Activated naive CD8-positive, alpha-beta T cell (primary cell): ENCODE data around the gene IVNS1ABP.

Source experiments
- H3K27ac Mint-ChIP-seq: one replicate; pipeline ENCODE4 v1.8.0; 2021; ENCODE audit warnings: mixed read lengths
- H3K27me3 Mint-ChIP-seq: one replicate; pipeline ENCODE4 v1.8.0; 2021; ENCODE audit warnings: mixed read lengths
- H3K36me3 Mint-ChIP-seq: one replicate; pipeline ENCODE4 v1.8.0; 2021; ENCODE audit warnings: mixed read lengths
- H3K4me1 Mint-ChIP-seq: one replicate; pipeline ENCODE4 v1.8.0; 2021; ENCODE audit warnings: low read depth, mixed read lengths
- H3K4me3 Mint-ChIP-seq: one replicate; pipeline ENCODE4 v1.8.0; 2021; ENCODE audit warnings: mild to moderate bottlenecking, mixed read lengths
- H3K9me3 Mint-ChIP-seq: one replicate; pipeline ENCODE4 v1.8.0; 2021; ENCODE audit warnings: low read depth, mixed read lengths

Gene IVNS1ABP

DNA sequence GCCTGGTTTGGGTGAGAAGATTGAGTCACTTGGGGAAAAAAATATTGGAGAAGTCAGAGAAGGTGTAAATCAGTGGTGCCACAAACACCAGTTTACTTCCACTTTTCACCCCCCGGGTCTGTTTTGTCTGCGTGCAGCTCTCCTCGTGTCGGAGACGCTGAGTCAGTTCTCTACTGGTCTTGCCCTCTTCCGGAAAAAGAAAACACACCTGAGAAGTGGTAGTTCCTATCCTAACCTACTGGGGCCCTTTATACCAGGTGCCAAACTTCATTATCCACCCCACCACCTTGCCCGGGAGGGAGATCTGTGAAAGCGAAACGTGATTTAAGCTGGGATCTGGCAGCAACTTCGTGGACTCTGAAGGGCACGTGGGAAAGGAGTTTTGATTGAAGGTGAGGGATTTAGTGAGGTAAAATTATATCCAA, 855 bp upstream of the IVNS1ABP start:
- peaks cover 7% of the 10 kb centered on the region for H3K36me3 Mint-ChIP-seq
- no peaks in the 10 kb centered on the region for H3K27me3 Mint-ChIP-seq
- peak overlapping the region; percentile 99 for H3K4me3 Mint-ChIP-seq
- peak overlapping the region; percentile 97 for H3K27ac Mint-ChIP-seq
- peaks cover 41% of the 10 kb centered on the region for H3K4me1 Mint-ChIP-seq
- H3K9me3 Mint-ChIP-seq, result no peaks in the 10 kb centered on the region

DNA sequence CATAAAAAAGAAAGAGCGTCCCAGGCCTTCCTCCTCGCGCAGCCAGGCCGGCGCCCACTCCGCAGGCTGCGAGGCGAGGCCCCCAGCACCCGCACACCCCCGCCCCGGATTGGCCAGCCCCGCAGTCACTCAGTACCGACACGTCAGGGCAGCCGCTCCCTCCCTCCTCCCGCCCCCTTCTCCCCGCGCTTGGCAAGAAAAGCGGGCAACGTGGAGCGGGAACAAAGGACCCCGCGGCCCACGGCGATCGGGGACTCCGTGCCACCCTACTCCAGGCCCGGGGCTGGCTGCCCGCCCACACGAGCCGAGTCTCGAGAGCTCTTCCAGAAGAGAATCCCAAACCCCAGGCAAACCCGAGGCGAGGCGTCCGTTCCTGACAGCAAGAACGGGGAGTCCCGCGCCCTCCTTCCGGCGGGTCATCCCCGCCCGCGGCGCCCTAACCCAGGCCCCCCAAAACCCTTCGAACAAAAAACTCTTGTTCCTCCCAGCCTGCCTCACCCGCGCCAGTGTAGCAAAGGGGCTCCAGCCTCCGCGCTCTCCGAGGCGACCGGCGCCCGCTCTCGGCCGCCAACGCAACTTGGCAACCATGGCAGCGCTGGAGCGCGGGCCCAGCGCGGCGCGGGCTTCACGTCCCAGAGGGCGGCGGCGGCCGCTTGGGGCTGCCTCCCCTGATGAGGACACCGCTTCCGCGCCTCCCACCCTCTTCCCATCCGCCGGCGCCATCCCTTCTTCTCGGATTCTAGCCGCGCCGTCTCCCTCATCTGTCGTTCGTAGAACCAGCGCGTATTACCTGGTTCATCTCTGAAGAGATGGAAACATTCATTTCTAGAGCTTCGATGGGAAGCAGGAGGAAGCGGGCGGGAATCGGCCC, 645 bp downstream of the IVNS1ABP start:
- H3K27me3 Mint-ChIP-seq, result no peaks in the 10 kb centered on the region
- peak overlapping the region; percentile 97 for H3K27ac Mint-ChIP-seq
- H3K9me3 Mint-ChIP-seq, result no peaks in the 10 kb centered on the region
- H3K4me3 Mint-ChIP-seq, result peak overlapping the region; percentile 99
- H3K4me1 Mint-ChIP-seq, result peaks cover 55% of the 10 kb centered on the region
- H3K36me3 Mint-ChIP-seq, result peaks cover 9% of the 10 kb centered on the region

DNA sequence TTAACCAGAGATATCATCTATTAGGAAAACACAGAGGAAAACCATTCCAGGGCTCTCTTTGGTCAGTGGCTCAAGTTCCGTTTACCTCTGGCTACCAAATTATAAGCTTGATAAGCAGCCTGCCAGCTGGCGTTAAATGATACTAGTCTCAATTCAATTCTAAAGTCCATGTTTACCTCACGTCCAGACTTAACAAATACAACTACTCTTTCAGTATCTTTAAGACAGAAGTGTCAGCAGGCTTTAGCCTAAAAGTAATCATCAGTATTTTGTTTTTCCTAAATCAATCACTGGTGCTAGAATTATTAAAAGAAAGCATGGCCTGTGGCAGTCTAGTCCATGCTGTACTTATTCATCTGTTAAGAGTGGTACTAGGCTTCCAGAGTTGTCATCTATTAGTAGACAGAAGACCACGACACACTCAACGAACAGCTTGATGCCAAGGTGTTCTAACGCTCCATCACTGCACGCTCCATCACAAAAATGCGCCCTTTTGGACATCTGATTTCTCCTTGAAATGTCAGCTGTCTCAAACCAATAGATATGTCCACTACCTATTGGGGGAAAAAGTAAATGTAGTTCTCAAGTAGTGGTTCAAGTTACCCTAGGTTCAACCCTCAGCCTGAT, 1.5 kb downstream of the IVNS1ABP start:
- Mint-ChIP-seq H3K27ac (peak overlapping the region; percentile 97), H3K27me3 (no peaks in the 10 kb centered on the region), H3K9me3 (no peaks in the 10 kb centered on the region), H3K4me1 (peaks cover 61% of the 10 kb centered on the region), H3K4me3 (peak overlapping the region; percentile 99), H3K36me3 (peaks cover 9% of the 10 kb centered on the region)

DNA sequence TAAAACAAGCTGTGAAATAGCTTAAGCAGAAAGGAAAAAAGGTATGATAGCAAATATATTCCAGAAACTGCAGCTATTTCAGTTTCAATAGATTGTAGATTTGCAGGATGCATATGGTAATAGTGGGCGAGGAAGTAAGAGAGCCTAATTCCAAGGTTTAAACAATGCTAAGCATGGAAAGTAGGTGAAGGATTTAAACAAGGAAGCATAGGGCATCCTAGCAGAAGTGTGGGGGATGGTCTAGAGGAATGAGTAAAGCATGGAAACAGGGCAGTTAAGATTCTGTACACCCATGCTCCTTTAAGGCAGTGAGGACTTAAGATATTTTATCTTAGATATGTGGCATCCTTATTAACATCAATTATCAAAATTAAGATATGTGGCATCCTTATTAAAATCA, 2.6 kb downstream of the IVNS1ABP start:
- peaks cover 9% of the 10 kb centered on the region for H3K36me3 Mint-ChIP-seq
- H3K27ac Mint-ChIP-seq, result peak overlapping the region; percentile 76
- H3K4me1 Mint-ChIP-seq, result peaks cover 61% of the 10 kb centered on the region
- H3K27me3 Mint-ChIP-seq, result no peaks in the 10 kb centered on the region
- no peaks in the 10 kb centered on the region for H3K9me3 Mint-ChIP-seq
- peak overlapping the region; percentile 99 for H3K4me3 Mint-ChIP-seq

DNA sequence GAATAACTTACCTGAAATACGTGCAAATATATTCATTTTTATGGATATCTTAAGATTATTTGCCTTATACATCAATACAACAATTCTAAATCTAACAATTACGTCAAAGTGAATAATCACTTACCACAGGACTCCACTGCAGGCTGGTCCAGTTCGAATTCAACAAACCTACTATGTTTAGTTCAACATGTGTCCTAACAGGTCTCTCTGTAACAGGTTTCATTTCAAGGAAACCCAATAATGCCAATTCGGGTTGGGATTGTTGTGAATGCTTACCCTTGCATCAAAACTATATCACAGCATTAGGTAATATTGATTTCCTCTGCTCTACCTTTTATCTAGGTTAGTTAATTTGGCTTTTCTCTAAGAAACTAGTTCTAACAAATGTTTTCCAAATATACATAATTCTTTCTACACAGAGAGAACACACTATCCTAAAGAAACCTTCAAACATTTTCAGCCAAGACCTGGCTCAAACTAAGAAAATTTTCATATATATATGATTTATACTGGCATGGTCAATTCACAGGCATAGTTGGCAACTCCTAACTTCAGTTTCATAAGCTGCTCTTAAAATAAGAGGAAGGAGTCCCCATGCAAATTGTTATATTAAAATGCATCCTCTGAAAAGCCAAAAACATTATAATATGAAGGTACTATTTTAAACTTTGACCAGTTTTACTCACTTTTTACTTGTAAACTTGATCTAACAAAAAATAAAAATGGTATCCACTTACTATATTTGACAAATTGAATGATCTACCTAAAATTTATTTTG, 4.5 kb downstream of the IVNS1ABP start:
- H3K27ac Mint-ChIP-seq, result no peak overlapping the region
- H3K4me3 Mint-ChIP-seq, result peak overlapping the region; percentile 99
- peaks cover 50% of the 10 kb centered on the region for H3K4me1 Mint-ChIP-seq
- peaks cover 9% of the 10 kb centered on the region for H3K36me3 Mint-ChIP-seq
- no peaks in the 10 kb centered on the region for H3K9me3 Mint-ChIP-seq
- no peaks in the 10 kb centered on the region for H3K27me3 Mint-ChIP-seq

DNA sequence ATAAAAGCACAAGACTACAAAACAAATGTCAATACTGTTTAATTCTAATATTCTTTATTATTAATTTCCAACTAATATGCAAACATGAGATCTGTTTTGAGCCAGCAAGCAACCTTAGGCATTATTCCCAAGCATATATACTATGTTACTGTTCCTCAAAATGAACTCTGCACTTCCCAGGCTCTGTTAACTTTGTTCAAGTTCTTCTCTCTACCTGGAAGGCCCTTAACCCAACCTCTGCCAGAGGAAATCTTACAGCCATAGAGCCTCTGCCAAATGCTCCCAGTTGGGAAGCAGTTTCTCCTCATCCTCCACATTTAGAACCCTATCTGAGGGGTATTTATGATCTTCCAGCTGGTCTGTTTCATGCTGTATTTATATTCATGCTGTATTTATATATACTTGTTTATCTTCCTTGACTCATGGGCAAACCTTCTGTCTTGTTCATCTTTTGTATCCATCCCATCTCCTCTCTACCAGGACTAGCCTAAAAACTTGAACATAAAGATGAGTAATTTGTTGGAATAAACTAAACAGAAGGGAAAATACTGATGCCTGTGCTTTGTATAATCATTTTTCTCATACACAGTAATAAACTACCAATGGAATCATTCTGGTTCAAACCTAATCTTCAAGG, 5.3 kb downstream of the IVNS1ABP start:
- Mint-ChIP-seq H3K4me3 (peak overlapping the region; percentile 99), H3K27ac (no peak overlapping the region), H3K36me3 (peaks cover 12% of the 10 kb centered on the region), H3K27me3 (no peaks in the 10 kb centered on the region), H3K9me3 (no peaks in the 10 kb centered on the region), H3K4me1 (peaks cover 48% of the 10 kb centered on the region)

DNA sequence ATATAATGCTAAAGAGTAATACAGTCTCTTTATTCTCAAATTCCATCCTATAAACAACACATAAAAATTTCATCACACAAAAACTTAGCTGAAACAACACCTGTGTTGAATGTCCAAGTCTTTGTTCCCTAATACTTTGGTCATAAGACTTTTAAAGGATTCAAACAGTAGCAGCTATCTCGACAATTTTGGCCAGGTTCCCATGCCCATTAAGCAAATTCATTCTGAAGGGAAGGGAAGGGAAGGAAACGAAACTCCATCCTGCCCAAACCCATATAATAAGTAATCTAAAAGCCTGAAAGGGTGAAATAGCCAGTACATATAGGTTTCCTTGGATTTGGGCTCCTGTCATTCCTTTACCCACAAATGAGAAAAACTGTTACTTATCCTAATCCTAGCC, 7.5 kb downstream of the IVNS1ABP start:
- peaks cover 16% of the 10 kb centered on the region for H3K36me3 Mint-ChIP-seq
- H3K27me3 Mint-ChIP-seq, result no peaks in the 10 kb centered on the region
- no peak overlapping the region for H3K27ac Mint-ChIP-seq
- H3K4me1 Mint-ChIP-seq, result peaks cover 36% of the 10 kb centered on the region
- H3K9me3 Mint-ChIP-seq, result no peaks in the 10 kb centered on the region
- H3K4me3 Mint-ChIP-seq, result no peak overlapping the region

DNA sequence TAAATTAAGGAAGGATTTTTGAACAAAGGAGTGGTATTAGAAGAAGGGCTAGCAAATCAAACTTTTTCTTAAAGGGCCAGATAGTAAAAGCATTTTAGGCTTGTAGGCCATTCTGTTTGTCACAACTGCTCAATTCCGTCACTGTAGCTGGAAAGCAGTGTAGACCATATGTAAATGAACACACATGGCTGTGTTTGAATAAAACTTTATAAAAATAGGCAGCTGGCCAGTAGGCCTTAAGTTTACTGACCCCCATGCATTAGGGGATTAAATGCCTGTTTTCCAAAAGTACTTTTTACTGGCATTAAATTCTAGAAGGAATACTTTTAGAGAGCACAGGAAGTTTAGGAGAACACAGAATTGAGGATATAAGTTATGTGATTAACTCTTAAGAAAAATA, 8.9 kb downstream of the IVNS1ABP start:
- Mint-ChIP-seq H3K27me3 (no peaks in the 10 kb centered on the region), H3K9me3 (no peaks in the 10 kb centered on the region), H3K27ac (no peak overlapping the region), H3K4me1 (peaks cover 24% of the 10 kb centered on the region), H3K36me3 (peaks cover 15% of the 10 kb centered on the region), H3K4me3 (no peak overlapping the region)

DNA sequence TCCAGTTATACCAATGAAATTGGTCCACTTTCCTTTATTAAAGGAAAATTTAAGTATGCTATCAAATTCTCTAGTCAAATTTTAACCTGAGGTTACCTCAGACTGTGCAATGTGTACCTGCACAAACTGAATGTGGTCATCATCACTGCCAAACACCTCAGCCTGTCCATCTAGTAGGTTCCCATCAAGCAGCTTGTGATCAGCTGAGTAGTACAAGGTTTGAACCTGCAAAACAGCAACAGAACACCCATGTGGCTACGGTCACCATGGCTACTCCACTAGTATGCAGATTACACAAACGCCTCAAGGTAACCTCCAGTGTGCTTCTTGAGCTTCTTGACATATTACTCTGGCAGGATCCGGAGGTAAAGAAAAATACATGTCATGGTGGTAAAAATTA, 11.6 kb downstream of the IVNS1ABP start:
- Mint-ChIP-seq H3K27me3 (no peaks in the 10 kb centered on the region), H3K4me1 (peaks cover 4% of the 10 kb centered on the region), H3K27ac (no peak overlapping the region), H3K36me3 (peaks cover 15% of the 10 kb centered on the region), H3K4me3 (no peak overlapping the region), H3K9me3 (no peaks in the 10 kb centered on the region)

DNA sequence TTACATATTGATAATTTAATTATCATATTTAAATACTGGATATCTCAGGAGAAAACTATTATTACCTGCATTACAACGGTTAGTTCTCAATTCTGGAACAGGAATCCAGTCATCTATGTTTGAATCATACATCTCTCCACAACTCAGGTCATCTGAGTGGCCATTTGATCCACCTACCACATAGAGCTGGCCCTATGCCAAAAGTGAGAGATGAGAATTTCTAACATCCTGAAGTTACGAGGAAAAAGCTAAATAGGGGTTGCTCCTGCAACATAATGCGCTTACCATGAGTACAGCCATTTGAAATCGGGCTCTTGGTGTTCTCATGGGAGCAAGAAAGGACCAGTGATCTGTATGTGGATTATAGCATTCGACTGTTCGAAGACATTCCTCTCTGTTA, 16.9 kb downstream of the IVNS1ABP start:
- Mint-ChIP-seq H3K4me1 (peaks cover 4% of the 10 kb centered on the region), H3K27ac (no peak overlapping the region), H3K9me3 (no peaks in the 10 kb centered on the region), H3K36me3 (peaks cover 15% of the 10 kb centered on the region), H3K27me3 (no peaks in the 10 kb centered on the region), H3K4me3 (no peak overlapping the region)

DNA sequence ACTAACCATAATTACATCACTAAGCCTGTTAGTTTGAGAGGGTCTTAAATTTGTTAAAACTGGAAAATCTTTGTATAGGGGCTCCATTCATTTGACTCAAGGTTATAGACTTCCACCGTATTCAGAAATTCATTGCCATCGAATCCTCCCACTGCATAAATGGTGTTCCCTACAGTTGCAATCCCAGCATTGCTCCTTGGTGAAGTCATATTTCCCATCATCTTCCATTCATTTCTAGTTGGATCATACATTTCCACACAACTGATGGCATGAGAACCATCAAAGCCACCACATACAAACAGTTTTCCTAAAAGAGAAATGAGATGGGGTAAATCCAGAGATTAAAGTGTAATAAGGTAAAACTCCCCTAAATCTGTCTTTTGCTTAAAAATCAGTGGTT, 19.1 kb downstream of the IVNS1ABP start:
- H3K27me3 Mint-ChIP-seq, result no peaks in the 10 kb centered on the region
- peaks cover 13% of the 10 kb centered on the region for H3K36me3 Mint-ChIP-seq
- no peaks in the 10 kb centered on the region for H3K9me3 Mint-ChIP-seq
- no peak overlapping the region for H3K27ac Mint-ChIP-seq
- H3K4me3 Mint-ChIP-seq, result no peak overlapping the region
- peaks cover 9% of the 10 kb centered on the region for H3K4me1 Mint-ChIP-seq

DNA sequence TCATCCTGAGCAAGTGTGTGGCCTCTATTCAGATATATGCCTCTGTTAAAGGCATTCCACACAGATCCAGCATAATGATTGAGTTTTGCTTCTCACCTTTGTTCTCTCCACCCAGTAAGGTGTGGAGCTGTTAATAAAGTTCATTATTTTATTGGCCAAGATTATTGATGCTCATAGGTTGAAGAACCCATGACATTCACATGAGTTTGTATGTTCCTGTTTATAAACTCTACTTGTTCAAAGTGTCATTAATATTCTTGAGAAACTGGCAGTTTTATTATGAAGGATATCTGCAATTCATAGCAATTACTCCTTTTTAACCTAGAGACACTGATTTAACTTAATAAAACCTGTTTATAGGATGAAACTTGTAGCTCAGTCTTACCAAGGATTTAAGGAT, 22.0 kb downstream of the IVNS1ABP start:
- no peaks in the 10 kb centered on the region for H3K9me3 Mint-ChIP-seq
- peaks cover 17% of the 10 kb centered on the region for H3K4me1 Mint-ChIP-seq
- H3K27me3 Mint-ChIP-seq, result no peaks in the 10 kb centered on the region
- H3K27ac Mint-ChIP-seq, result no peak overlapping the region
- no peak overlapping the region for H3K4me3 Mint-ChIP-seq
- H3K36me3 Mint-ChIP-seq, result peaks cover 10% of the 10 kb centered on the region

DNA sequence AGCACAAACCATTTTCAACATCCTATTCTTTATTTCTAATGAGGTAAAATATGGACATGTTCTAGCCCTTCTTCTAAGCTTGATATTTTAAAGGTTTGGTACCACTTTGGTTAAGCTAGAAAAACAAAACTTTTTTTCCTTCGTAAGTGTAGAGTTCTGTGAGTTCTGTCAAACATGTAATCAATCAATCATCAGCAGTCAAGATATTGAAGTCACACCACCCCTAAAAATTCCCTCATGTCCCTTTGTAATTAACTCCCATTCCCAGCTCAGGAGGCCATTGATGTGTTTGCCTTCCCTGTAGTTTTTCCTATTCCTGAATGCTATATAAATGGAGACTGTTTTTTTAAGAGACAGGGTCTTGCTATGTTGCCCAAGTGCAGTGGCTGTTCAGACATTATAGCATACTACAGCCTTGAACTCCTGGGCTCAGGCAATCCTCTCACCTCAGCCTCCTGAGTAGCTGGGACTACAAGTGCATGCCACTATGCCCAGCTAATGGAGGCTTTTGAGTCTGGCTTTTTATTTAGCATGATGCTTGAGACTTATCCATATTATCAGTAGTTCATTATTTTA, 23.0 kb downstream of the IVNS1ABP start:
- H3K9me3 Mint-ChIP-seq, result peaks cover 7% of the 10 kb centered on the region
- no peak overlapping the region for H3K4me3 Mint-ChIP-seq
- no peak overlapping the region for H3K27ac Mint-ChIP-seq
- H3K4me1 Mint-ChIP-seq, result peaks cover 22% of the 10 kb centered on the region
- no peaks in the 10 kb centered on the region for H3K27me3 Mint-ChIP-seq
- peaks cover 12% of the 10 kb centered on the region for H3K36me3 Mint-ChIP-seq

DNA sequence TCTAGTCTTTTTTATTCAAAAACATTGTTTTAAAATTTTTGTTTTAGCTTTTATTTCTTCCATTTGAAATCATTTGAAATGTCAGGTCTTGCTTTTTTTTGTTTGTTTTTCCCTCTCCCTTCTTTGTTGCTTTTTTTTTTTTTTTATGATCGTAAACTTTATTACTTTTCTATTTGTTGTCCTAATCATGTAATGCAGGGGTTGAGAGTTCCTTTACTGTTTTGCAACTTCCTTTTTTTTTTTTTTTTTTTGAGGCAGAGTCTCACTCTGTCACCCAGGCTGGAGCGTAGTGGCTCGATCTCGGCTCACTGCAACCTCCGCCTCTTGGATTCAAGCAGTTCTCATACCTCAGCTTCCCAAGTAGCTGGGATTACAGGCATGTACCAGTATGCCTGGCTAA, 24.8 kb downstream of the IVNS1ABP start:
- peaks cover 16% of the 10 kb centered on the region for H3K36me3 Mint-ChIP-seq
- peaks cover 7% of the 10 kb centered on the region for H3K9me3 Mint-ChIP-seq
- H3K27me3 Mint-ChIP-seq, result no peaks in the 10 kb centered on the region

More for the DNA sequence above, 24.8 kb downstream of the IVNS1ABP start:
- Mint-ChIP-seq H3K27ac (no peak overlapping the region), H3K4me3 (no peak overlapping the region), H3K4me1 (peaks cover 28% of the 10 kb centered on the region)
